ENCODE results near the gene KLHL29. TPM values are rescaled to one million over a fixed set of nuclear protein-coding genes. Genes with fewer than 3 reads are reported as not detected.
A peak's percentile ranks its signal among the peaks of the same experiment; 100 is the strongest.
"Not testable (repeated sequence)": the region's sequence is repeated elsewhere in the genome, so short reads cannot be mapped to it uniquely, and the experiment has no call there.

The KLHL29 gene
- total and polyA plus RNA-seq, 5 donors: 1.7 to 4.0 (median 2.0) TPM

GRCh38 chr2:23734416-23734815 is 349.4 kb downstream of the KLHL29 start:
- Histone ChIP-seq H3K9me3 (ENCODE audit: control insufficient read depth, low read length) (no peaks in the 10 kb centered on the region), H3K4me3 (ENCODE audit: low read length) (no peak overlapping the region), H3K27me3 (ENCODE audit: control insufficient read depth, insufficient read depth) (no peaks in the 10 kb centered on the region), H3K27ac (ENCODE audit: low read length) (no peak overlapping the region), H3K4me1 (ENCODE audit: control insufficient read depth, insufficient read depth, low read length) (no peaks in the 10 kb centered on the region)
- ATAC-seq (no peak), DNase-seq (no peak)
- WGBS: 83% methylated on average over 3 of the region's 3 CpGs
- intact Hi-C loops (cut with DNase I): no loop called here

GRCh38 chr2:23736783-23737182 is 351.8 kb downstream of the KLHL29 start:
- ATAC-seq; H3K27ac ChIP-seq (ENCODE audit: low read length); DNase-seq; H3K27me3 ChIP-seq (ENCODE audit: control insufficient read depth, insufficient read depth); intact Hi-C loops (cut with DNase I); H3K4me3 ChIP-seq (ENCODE audit: low read length); H3K9me3 ChIP-seq (ENCODE audit: control insufficient read depth, low read length); H3K4me1 ChIP-seq (ENCODE audit: control insufficient read depth, insufficient read depth, low read length): not testable (repeated sequence)
- WGBS: 96% methylated on average over 9 of the region's 9 CpGs

- Histone ChIP-seq H3K4me1 (ENCODE audit: control insufficient read depth, insufficient read depth, low read length) (peaks cover 2% of the 10 kb centered on the region), H3K27me3 (ENCODE audit: control insufficient read depth, insufficient read depth) (no peaks in the 10 kb centered on the region), H3K27ac (ENCODE audit: low read length) (no peak overlapping the region), H3K4me3 (ENCODE audit: low read length) (no peak overlapping the region), H3K9me3 (ENCODE audit: control insufficient read depth, low read length) (no peaks in the 10 kb centered on the region)
- intact Hi-C loops (cut with DNase I): no loop called here
- ATAC-seq (peak; percentile 19 to 20), DNase-seq (peak in 1 of 3 donors; percentile 29)
- 87% methylated on average over 8 of the region's 8 CpGs for WGBS
Observed at GRCh38 chr2:23745068-23745725, 360.2 kb downstream of the KLHL29 start.

GRCh38 chr2:23745726-23746105 is 360.7 kb downstream of the KLHL29 start:
- ATAC-seq: peak; percentile 83

GRCh38 chr2:23746141-23746863 is 361.3 kb downstream of the KLHL29 start:
- Histone ChIP-seq H3K4me1 (ENCODE audit: control insufficient read depth, insufficient read depth, low read length) (peaks cover 2% of the 10 kb centered on the region), H3K27me3 (ENCODE audit: control insufficient read depth, insufficient read depth) (no peaks in the 10 kb centered on the region), H3K4me3 (ENCODE audit: low read length) (no peak overlapping the region), H3K27ac (ENCODE audit: low read length) (no peak overlapping the region), H3K9me3 (ENCODE audit: control insufficient read depth, low read length) (no peaks in the 10 kb centered on the region)
- ATAC-seq (no peak), DNase-seq (no peak)
- intact Hi-C loops (cut with DNase I): no loop called here
- WGBS: 63% methylated on average over 2 of the region's 2 CpGs

More at GRCh38 chr2:23745726-23746105, 360.7 kb downstream of the KLHL29 start:
- intact Hi-C loops (cut with DNase I): no loop called here
- Histone ChIP-seq H3K4me1 (ENCODE audit: control insufficient read depth, insufficient read depth, low read length) (peaks cover 2% of the 10 kb centered on the region), H3K9me3 (ENCODE audit: control insufficient read depth, low read length) (no peaks in the 10 kb centered on the region), H3K27me3 (ENCODE audit: control insufficient read depth, insufficient read depth) (no peaks in the 10 kb centered on the region), H3K27ac (ENCODE audit: low read length) (no peak overlapping the region), H3K4me3 (ENCODE audit: low read length) (no peak overlapping the region)
- no peak for DNase-seq

GRCh38 chr2:23751747-23752265 is 366.8 kb downstream of the KLHL29 start:
- Histone ChIP-seq H3K4me1 (ENCODE audit: control insufficient read depth, insufficient read depth, low read length) (no peaks in the 10 kb centered on the region), H3K27ac (ENCODE audit: low read length) (no peak overlapping the region), H3K9me3 (ENCODE audit: control insufficient read depth, low read length) (no peaks in the 10 kb centered on the region), H3K27me3 (ENCODE audit: control insufficient read depth, insufficient read depth) (no peaks in the 10 kb centered on the region), H3K4me3 (ENCODE audit: low read length) (no peak overlapping the region)
- ATAC-seq (no peak), DNase-seq (no peak)
- intact Hi-C loops (cut with DNase I): no loop called here
- WGBS: 96% methylated on average over 2 of the region's 2 CpGs

- no peak overlapping the region for H3K4me3 ChIP-seq (ENCODE audit: low read length)
- no peaks in the 10 kb centered on the region for H3K4me1 ChIP-seq (ENCODE audit: control insufficient read depth, insufficient read depth, low read length)
- DNase-seq (no peak), ATAC-seq (no peak)
- H3K9me3 ChIP-seq (ENCODE audit: control insufficient read depth, low read length): no peaks in the 10 kb centered on the region
- WGBS: 70% methylated on average over 4 of the region's 4 CpGs
- intact Hi-C loops (cut with DNase I): no loop called here
- no peak overlapping the region for H3K27ac ChIP-seq (ENCODE audit: low read length)
- no peaks in the 10 kb centered on the region for H3K27me3 ChIP-seq (ENCODE audit: control insufficient read depth, insufficient read depth)
Observed at GRCh38 chr2:23753291-23754010, 368.5 kb downstream of the KLHL29 start.

GRCh38 chr2:23754970-23755369 is 370.0 kb downstream of the KLHL29 start:
- intact Hi-C loops (cut with DNase I): no loop called here
- no peaks in the 10 kb centered on the region for H3K9me3 ChIP-seq (ENCODE audit: control insufficient read depth, low read length)
- no peak for ATAC-seq
- no peaks in the 10 kb centered on the region for H3K4me1 ChIP-seq (ENCODE audit: control insufficient read depth, insufficient read depth, low read length)
- H3K27ac ChIP-seq (ENCODE audit: low read length): no peak overlapping the region
- DNase-seq: no peak
- H3K4me3 ChIP-seq (ENCODE audit: low read length): no peak overlapping the region
- H3K27me3 ChIP-seq (ENCODE audit: control insufficient read depth, insufficient read depth): no peaks in the 10 kb centered on the region

- Histone ChIP-seq H3K27me3 (ENCODE audit: control insufficient read depth, insufficient read depth) (no peaks in the 10 kb centered on the region), H3K4me3 (ENCODE audit: low read length) (no peak overlapping the region), H3K4me1 (ENCODE audit: control insufficient read depth, insufficient read depth, low read length) (no peaks in the 10 kb centered on the region), H3K27ac (ENCODE audit: low read length) (no peak overlapping the region), H3K9me3 (ENCODE audit: control insufficient read depth, low read length) (no peaks in the 10 kb centered on the region)
- no peak for ATAC-seq
- 92% methylated on average over 7 of the region's 7 CpGs for WGBS
- no peak for DNase-seq
- intact Hi-C loops (cut with DNase I): no loop called here
Observed at GRCh38 chr2:23756593-23757292, 371.8 kb downstream of the KLHL29 start.

GRCh38 chr2:23757686-23758433 is 372.9 kb downstream of the KLHL29 start:
- no peaks in the 10 kb centered on the region for H3K9me3 ChIP-seq (ENCODE audit: control insufficient read depth, low read length)
- ATAC-seq (peak; percentile 31 to 88), DNase-seq (no peak)
- 82% methylated on average over 6 of the region's 6 CpGs for WGBS
- no peaks in the 10 kb centered on the region for H3K27me3 ChIP-seq (ENCODE audit: control insufficient read depth, insufficient read depth)
- H3K4me3 ChIP-seq (ENCODE audit: low read length): no peak overlapping the region
- intact Hi-C loops (cut with DNase I): no loop called here
- H3K4me1 ChIP-seq (ENCODE audit: control insufficient read depth, insufficient read depth, low read length): no peaks in the 10 kb centered on the region
- H3K27ac ChIP-seq (ENCODE audit: low read length): no peak overlapping the region
